TTC549 (cell line): ENCODE data around the gene IPO11.
A peak's percentile ranks its signal among the peaks of the same experiment; 100 is the strongest.

Experiments
- FAIRE-seq: peaks from 2 replicates; lab custom pipeline; 2012; peaks lifted over from hg19 to GRCh38; lab: Jason Lieb, UNC

Gene IPO11

GRCh38 chr5:62412549-62413329 is at the start of gene IPO11:
IPO11 (plus strand) TSS chr5:62412763; CDS start chr5:62437280, 24,517 bp downstream.
- peak; percentile 98 for FAIRE-seq

- no peak for FAIRE-seq
These were observed 43.5 kb upstream of the IPO11 start for GRCh38 chr5:62369039-62369438.

GRCh38 chr5:62371409-62371808 is 41.2 kb upstream of the IPO11 start:
- no peak for FAIRE-seq

GRCh38 chr5:62372600-62372999 is 40.0 kb upstream of the IPO11 start:
- no peak for FAIRE-seq

GRCh38 chr5:62373382-62373781 is 39.2 kb upstream of the IPO11 start:
- peak; percentile 63 for FAIRE-seq

- FAIRE-seq: no peak
These were observed 38.5 kb upstream of the IPO11 start for GRCh38 chr5:62374090-62374489.

- no peak for FAIRE-seq
These were observed 36.9 kb upstream of the IPO11 start for GRCh38 chr5:62375627-62376026.

- no peak for FAIRE-seq
These were observed 36.5 kb upstream of the IPO11 start for GRCh38 chr5:62376064-62376463.

- no peak for FAIRE-seq
These were observed 27.4 kb upstream of the IPO11 start for GRCh38 chr5:62385131-62385530.

- no peak for FAIRE-seq
These were observed 26.7 kb upstream of the IPO11 start for GRCh38 chr5:62385816-62386400.

GRCh38 chr5:62386824-62387223 is 25.7 kb upstream of the IPO11 start:
- FAIRE-seq: no peak

GRCh38 chr5:62395210-62395950 is 17.2 kb upstream of the IPO11 start:
- no peak for FAIRE-seq

GRCh38 chr5:62403411-62404250 is 8.9 kb upstream of the IPO11 start, which contains the start of gene DIMT1:
DIMT1 (minus strand) TSS chr5:62403905; CDS start chr5:62403772, 133 bp downstream.
- FAIRE-seq: peak; percentile 92

GRCh38 chr5:62413711-62414110 is 1.1 kb downstream of the IPO11 start:
- FAIRE-seq: no peak

- no peak for FAIRE-seq
These were observed 6.0 kb downstream of the IPO11 start for GRCh38 chr5:62418462-62419076.

- FAIRE-seq: no peak
These were observed 7.0 kb downstream of the IPO11 start for GRCh38 chr5:62419609-62420008.

- no peak for FAIRE-seq
These were observed 8.9 kb downstream of the IPO11 start for GRCh38 chr5:62421414-62421813.

- FAIRE-seq: no peak
These were observed 12.2 kb downstream of the IPO11 start for GRCh38 chr5:62424763-62425162.

- FAIRE-seq: no peak
These were observed 19.4 kb downstream of the IPO11 start for GRCh38 chr5:62431735-62432620.

- FAIRE-seq: no peak
These were observed 20.1 kb downstream of the IPO11 start for GRCh38 chr5:62432621-62433064.

- no peak for FAIRE-seq
These were observed 36.0 kb downstream of the IPO11 start for GRCh38 chr5:62448528-62448927.
